Body of pancreas (tissue), 4 donors: ENCODE data around the gene MICAL2.

Experiments
- CTCF ChIP-seq, 7 experiments: fragments of 450-650 bp in 4 of 7; fragments of 200-600 bp in 3 of 7; sonication (generic) in 3 of 7; IDR thresholded peaks; one replicate each; pipeline ENCODE4 v1.5.1; 2016 to 2019; ENCODE audit warnings: antibody characterized with exemption in 7 of 7
- POLR2A ChIP-seq, 3 donors: fragments of 450-650 bp; IDR thresholded peaks; one replicate each; pipeline ENCODE4 v1.6.1; 2016; ENCODE audit warnings: antibody characterized with exemption in 3 of 3, mild to moderate bottlenecking in 2 of 3

GRCh38 chr11:12170984-12171383 is 60.6 kb downstream of the MICAL2 start:
- TF ChIP-seq CTCF (IDR thresholded peaks at IDR 0.05) = no peak
- TF ChIP-seq POLR2A (IDR thresholded peaks at IDR 0.05) = no peak
